Calu3 (cell line): Measurements from ENCODE around the gene MCM9. TPM values are rescaled to one million over a fixed set of nuclear protein-coding genes. Genes with fewer than 3 reads are reported as not detected.
A peak's percentile ranks its signal among the peaks of the same experiment; 100 is the strongest.

Experiments used
- BruUV-seq: library from RNA; stranded (reverse); fragments of 400-500 nt; replicated peaks from 2 replicates; lab custom pipeline; 2021; lab: Mats Ljungman, UMichigan
- CTCF ChIA-PET: fragments of 300-600 bp; sonication (Branson Sonifier 250); formaldehyde crosslinking; loops from one replicate; lab custom pipeline; 2022; ENCODE audit warnings: antibody characterized with exemption; lab: Charles Lee
- DNase-seq: peaks from one replicate; pipeline ENCODE4 v3.0.0; 2022
- H3K27ac Mint-ChIP-seq: one replicate; pipeline ENCODE4 v1.8.0; 2022; ENCODE audit warnings: mixed read lengths; ENCODE audit not compliant: unreplicated experiment
- H3K27me3 Mint-ChIP-seq: one replicate; pipeline ENCODE4 v1.8.0; 2022; ENCODE audit warnings: mixed read lengths; ENCODE audit not compliant: unreplicated experiment
- H3K36me3 Mint-ChIP-seq: one replicate; pipeline ENCODE4 v1.8.0; 2022; ENCODE audit warnings: mild to moderate bottlenecking, moderate library complexity, mixed read lengths; ENCODE audit not compliant: insufficient read depth, unreplicated experiment
- H3K4me1 Mint-ChIP-seq: one replicate; pipeline ENCODE4 v1.8.0; 2022; ENCODE audit warnings: mild to moderate bottlenecking, low read depth, mixed read lengths; ENCODE audit not compliant: unreplicated experiment
- H3K4me3 Mint-ChIP-seq: one replicate; pipeline ENCODE4 v1.8.0; 2022; ENCODE audit warnings: mild to moderate bottlenecking, low read depth, moderate library complexity, mixed read lengths; ENCODE audit not compliant: unreplicated experiment
- H3K9me3 Mint-ChIP-seq: one replicate; pipeline ENCODE4 v1.8.0; 2022; ENCODE audit warnings: low read depth, mixed read lengths; ENCODE audit not compliant: unreplicated experiment
- intact Hi-C: fragments of 100-400 bp; cut with micrococcal nuclease; formaldehyde crosslinking; loops from one replicate; pipeline ENCODE4 v1.10.0; 2022; ENCODE audit not compliant: unreplicated experiment
- total RNA-seq: library from RNA; stranded (reverse); gene quantifications from 2 replicates; pipeline ENCODE4 v1.2.3, GENCODE V29; 2022
- TF ChIP-seq, protein P1 (sequence below): fragments of 200-600 bp; IDR thresholded peaks from one replicate; pipeline ENCODE4 v1.8.0; 2022; ENCODE audit warnings: antibody characterized with exemption; ENCODE audit not compliant: unreplicated experiment

Gene MCM9
- total RNA-seq, 1 experiment from 2014 or later: 24.6 TPM

- Mint-ChIP-seq H3K27ac (no peak overlapping the region), H3K4me1 (no peaks in the 10 kb centered on the region)
- CTCF ChIA-PET: interaction anchor here (0.5 kb wide), 1 partner anchor 104 kb away, joined by 5 read pairs; no protein-coding TSS in a partner anchor
Measured at GRCh38 chr6:118815495-118815894, 119.5 kb downstream of the MCM9 start.

GRCh38 chr6:118813775-118814174 is 121.2 kb downstream of the MCM9 start:
- TF ChIP-seq, protein P1, sequence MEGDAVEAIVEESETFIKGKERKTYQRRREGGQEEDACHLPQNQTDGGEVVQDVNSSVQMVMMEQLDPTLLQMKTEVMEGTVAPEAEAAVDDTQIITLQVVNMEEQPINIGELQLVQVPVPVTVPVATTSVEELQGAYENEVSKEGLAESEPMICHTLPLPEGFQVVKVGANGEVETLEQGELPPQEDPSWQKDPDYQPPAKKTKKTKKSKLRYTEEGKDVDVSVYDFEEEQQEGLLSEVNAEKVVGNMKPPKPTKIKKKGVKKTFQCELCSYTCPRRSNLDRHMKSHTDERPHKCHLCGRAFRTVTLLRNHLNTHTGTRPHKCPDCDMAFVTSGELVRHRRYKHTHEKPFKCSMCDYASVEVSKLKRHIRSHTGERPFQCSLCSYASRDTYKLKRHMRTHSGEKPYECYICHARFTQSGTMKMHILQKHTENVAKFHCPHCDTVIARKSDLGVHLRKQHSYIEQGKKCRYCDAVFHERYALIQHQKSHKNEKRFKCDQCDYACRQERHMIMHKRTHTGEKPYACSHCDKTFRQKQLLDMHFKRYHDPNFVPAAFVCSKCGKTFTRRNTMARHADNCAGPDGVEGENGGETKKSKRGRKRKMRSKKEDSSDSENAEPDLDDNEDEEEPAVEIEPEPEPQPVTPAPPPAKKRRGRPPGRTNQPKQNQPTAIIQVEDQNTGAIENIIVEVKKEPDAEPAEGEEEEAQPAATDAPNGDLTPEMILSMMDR: no peak
- no peaks in the 10 kb centered on the region for H3K36me3 Mint-ChIP-seq
- BruUV-seq: TSS peak; percentile 19
- no peaks in the 10 kb centered on the region for H3K4me1 Mint-ChIP-seq
- intact Hi-C loops: no loop called here
- DNase-seq: no peak
- no peak overlapping the region for H3K4me3 Mint-ChIP-seq
- CTCF ChIA-PET: interaction anchor here (1.2 kb wide), 1 partner anchor 13 kb away, joined by 4 read pairs; no protein-coding TSS in a partner anchor
- no peaks in the 10 kb centered on the region for H3K9me3 Mint-ChIP-seq
- H3K27ac Mint-ChIP-seq: no peak overlapping the region
- no peaks in the 10 kb centered on the region for H3K27me3 Mint-ChIP-seq

More at GRCh38 chr6:118815495-118815894, 119.5 kb downstream of the MCM9 start:
- Mint-ChIP-seq H3K27me3 (no peaks in the 10 kb centered on the region), H3K4me3 (no peak overlapping the region), H3K9me3 (no peaks in the 10 kb centered on the region), H3K36me3 (no peaks in the 10 kb centered on the region)
- intact Hi-C loops: no loop called here
- DNase-seq: no peak
- TF ChIP-seq, protein P1: no peak
- BruUV-seq: no TSS peak

GRCh38 chr6:118812970-118813369 is 122.0 kb downstream of the MCM9 start:
- Mint-ChIP-seq H3K27me3 (no peaks in the 10 kb centered on the region), H3K4me1 (no peaks in the 10 kb centered on the region), H3K4me3 (no peak overlapping the region), H3K27ac (no peak overlapping the region), H3K9me3 (no peaks in the 10 kb centered on the region), H3K36me3 (no peaks in the 10 kb centered on the region)
- no peak for DNase-seq
- CTCF ChIA-PET: no interaction called here
- TF ChIP-seq, protein P1: no peak
- no TSS peak for BruUV-seq
- intact Hi-C loops: no loop called here

DNA sequence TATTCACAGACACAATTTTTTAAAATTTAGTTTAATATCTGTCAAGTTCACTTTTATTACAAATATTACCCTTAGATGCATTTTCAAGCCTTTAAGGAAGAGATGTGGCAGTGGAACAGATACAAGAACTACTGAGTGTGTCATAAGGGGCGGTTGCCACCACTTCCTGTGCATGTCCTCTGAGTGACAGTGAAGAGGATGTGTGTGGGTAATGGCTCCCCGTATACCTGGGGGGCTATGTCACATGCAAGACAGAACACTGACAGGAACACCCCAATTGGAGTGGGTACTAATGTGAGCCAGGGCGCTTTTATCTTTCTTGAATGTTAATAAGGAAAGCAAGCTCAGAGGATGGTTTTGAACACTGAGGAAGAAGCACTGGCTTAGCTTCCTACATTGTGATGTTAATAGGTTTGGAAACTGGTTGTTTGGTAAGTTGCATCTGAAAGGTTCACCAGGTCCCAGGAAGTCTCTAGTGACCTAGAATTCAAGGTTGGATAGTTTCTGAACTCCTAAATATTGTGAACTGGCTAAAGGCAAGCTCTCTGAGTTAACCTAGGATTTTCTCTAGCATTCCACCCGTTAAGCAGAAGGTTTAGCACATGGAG is 124.4 kb downstream of the MCM9 start:
- no TSS peak for BruUV-seq
- H3K27me3 Mint-ChIP-seq: no peaks in the 10 kb centered on the region
- no peaks in the 10 kb centered on the region for H3K9me3 Mint-ChIP-seq
- intact Hi-C loops: no loop called here
- H3K4me3 Mint-ChIP-seq: no peak overlapping the region
- no peak for DNase-seq
- TF ChIP-seq, protein P1: no peak
- CTCF ChIA-PET: no interaction called here
- H3K4me1 Mint-ChIP-seq: no peaks in the 10 kb centered on the region
- H3K36me3 Mint-ChIP-seq: no peaks in the 10 kb centered on the region
- H3K27ac Mint-ChIP-seq: no peak overlapping the region
